ENCODE data around the gene CCDC3. TPM values are rescaled to one million over a fixed set of nuclear protein-coding genes. Genes with fewer than 3 reads are reported as not detected.
"Not testable (repeated sequence)": the region's sequence is repeated elsewhere in the genome, so short reads cannot be mapped to it uniquely, and the experiment has no call there.

Gene CCDC3
- total RNA-seq: under 1 TPM in 1 of 2 donors, not detected in 1; 0.45 TPM

GRCh38 chr10:13001041-13001886 lies at the start of gene CCDC3:
Gene CCDC3, minus strand, starts transcription at chr10:13001713. Its CDS starts 143 bp downstream, at chr10:13001570.
- peak within 1 kb of the TSS; percentile 33 for H3K4me3 Mint-ChIP-seq
- H3K27ac Mint-ChIP-seq: no peak within 1 kb of the TSS
- DNase-seq (ENCODE audit: low spot score) (no peak), ATAC-seq (peak; percentile 48 to 60)
- H3K27me3 Mint-ChIP-seq: peaks cover 36 to 40% of the 10 kb centered on the region in 2 donors
- H3K36me3 Mint-ChIP-seq: no peaks in the 10 kb centered on the region
- no peaks in the 10 kb centered on the region for H3K4me1 Mint-ChIP-seq (ENCODE audit: low read depth in 2 of 2)
- H3K9me3 Mint-ChIP-seq: no peaks in the 10 kb centered on the region

- peaks cover 12 to 19% of the 10 kb centered on the region in 2 donors for H3K4me1 Mint-ChIP-seq (ENCODE audit: low read depth in 2 of 2)
- no peaks in the 10 kb centered on the region for H3K9me3 Mint-ChIP-seq
- no peak overlapping the region for H3K4me3 Mint-ChIP-seq
- DNase-seq (ENCODE audit: low spot score): no peak
- no peak overlapping the region for H3K27ac Mint-ChIP-seq
- H3K36me3 Mint-ChIP-seq: no peaks in the 10 kb centered on the region
- H3K27me3 Mint-ChIP-seq: peaks cover 24 to 27% of the 10 kb centered on the region in 2 donors
- ATAC-seq: peak in 1 of 2 donors; percentile 58
Measured at GRCh38 chr10:13051126-13051694, 49.7 kb upstream of the CCDC3 start.

GRCh38 chr10:13049774-13050420 lies 48.4 kb upstream of the CCDC3 start:
- H3K4me1 Mint-ChIP-seq (ENCODE audit: low read depth in 2 of 2): peaks cover 7 to 11% of the 10 kb centered on the region in 2 donors
- no peak overlapping the region for H3K27ac Mint-ChIP-seq
- ATAC-seq (no peak), DNase-seq (ENCODE audit: low spot score) (no peak)
- H3K9me3 Mint-ChIP-seq: no peaks in the 10 kb centered on the region
- H3K4me3 Mint-ChIP-seq: no peak overlapping the region
- no peaks in the 10 kb centered on the region for H3K36me3 Mint-ChIP-seq
- peaks cover 20 to 27% of the 10 kb centered on the region in 2 donors for H3K27me3 Mint-ChIP-seq

- Mint-ChIP-seq H3K9me3 (no peaks in the 10 kb centered on the region), H3K4me1 (ENCODE audit: low read depth in 2 of 2) (peaks cover 0 to 4% of the 10 kb centered on the region in 2 donors), H3K27ac (no peak overlapping the region), H3K4me3 (no peak overlapping the region), H3K36me3 (no peaks in the 10 kb centered on the region), H3K27me3 (peaks cover 19 to 27% of the 10 kb centered on the region in 2 donors)
- no peak for ATAC-seq
- no peak for DNase-seq (ENCODE audit: low spot score)
Measured at GRCh38 chr10:13048762-13049161, 47.2 kb upstream of the CCDC3 start.

- DNase-seq (ENCODE audit: low spot score) (no peak), ATAC-seq (no peak)
- Mint-ChIP-seq H3K4me1 (ENCODE audit: low read depth in 2 of 2) (peaks cover 0 to 4% of the 10 kb centered on the region in 2 donors), H3K4me3 (no peak overlapping the region), H3K36me3 (no peaks in the 10 kb centered on the region), H3K27me3 (peaks cover 17 to 27% of the 10 kb centered on the region in 2 donors), H3K27ac (no peak overlapping the region), H3K9me3 (no peaks in the 10 kb centered on the region)
Measured at GRCh38 chr10:13047529-13048206, 46.2 kb upstream of the CCDC3 start.

- ATAC-seq (no peak), DNase-seq (ENCODE audit: low spot score) (no peak)
- H3K4me1 Mint-ChIP-seq (ENCODE audit: low read depth in 2 of 2): peaks cover 0 to 4% of the 10 kb centered on the region in 2 donors
- no peaks in the 10 kb centered on the region for H3K36me3 Mint-ChIP-seq
- no peak overlapping the region for H3K27ac Mint-ChIP-seq
- H3K27me3 Mint-ChIP-seq: peaks cover 17 to 27% of the 10 kb centered on the region in 2 donors
- no peaks in the 10 kb centered on the region for H3K9me3 Mint-ChIP-seq
- no peak overlapping the region for H3K4me3 Mint-ChIP-seq
Measured at GRCh38 chr10:13046851-13047528, 45.5 kb upstream of the CCDC3 start.

GRCh38 chr10:13043520-13043919 lies 42.0 kb upstream of the CCDC3 start:
- Mint-ChIP-seq H3K36me3 (no peaks in the 10 kb centered on the region), H3K27me3 (peaks cover 8 to 9% of the 10 kb centered on the region in 2 donors), H3K9me3 (no peaks in the 10 kb centered on the region), H3K27ac (no peak overlapping the region), H3K4me3 (no peak overlapping the region), H3K4me1 (ENCODE audit: low read depth in 2 of 2) (no peaks in the 10 kb centered on the region)
- ATAC-seq (no peak), DNase-seq (ENCODE audit: low spot score) (no peak)

- H3K9me3 Mint-ChIP-seq: no peaks in the 10 kb centered on the region
- H3K27me3 Mint-ChIP-seq: peaks cover 7 to 8% of the 10 kb centered on the region in 2 donors
- H3K27ac Mint-ChIP-seq: no peak overlapping the region
- DNase-seq (ENCODE audit: low spot score) (no peak), ATAC-seq (no peak)
- H3K4me1 Mint-ChIP-seq (ENCODE audit: low read depth in 2 of 2): no peaks in the 10 kb centered on the region
- H3K36me3 Mint-ChIP-seq: no peaks in the 10 kb centered on the region
- no peak overlapping the region for H3K4me3 Mint-ChIP-seq
Measured at GRCh38 chr10:13039761-13040160, 38.2 kb upstream of the CCDC3 start.

GRCh38 chr10:13038391-13038790 lies 36.9 kb upstream of the CCDC3 start:
- Mint-ChIP-seq H3K36me3 (no peaks in the 10 kb centered on the region), H3K4me1 (ENCODE audit: low read depth in 2 of 2) (no peaks in the 10 kb centered on the region), H3K9me3 (no peaks in the 10 kb centered on the region), H3K4me3 (no peak overlapping the region), H3K27me3 (peaks cover 4 to 8% of the 10 kb centered on the region in 2 donors), H3K27ac (no peak overlapping the region)
- peak in 1 of 2 donors; percentile 28 for ATAC-seq
- no peak for DNase-seq (ENCODE audit: low spot score)

GRCh38 chr10:13037832-13038231 lies 36.3 kb upstream of the CCDC3 start:
- Mint-ChIP-seq H3K4me3 (no peak overlapping the region), H3K36me3 (no peaks in the 10 kb centered on the region), H3K9me3 (no peaks in the 10 kb centered on the region), H3K4me1 (ENCODE audit: low read depth in 2 of 2) (no peaks in the 10 kb centered on the region), H3K27me3 (peaks cover 4 to 8% of the 10 kb centered on the region in 2 donors), H3K27ac (no peak overlapping the region)
- no peak for DNase-seq (ENCODE audit: low spot score)
- ATAC-seq: no peak

- no peak overlapping the region for H3K27ac Mint-ChIP-seq
- DNase-seq (ENCODE audit: low spot score): no peak
- H3K9me3 Mint-ChIP-seq: no peaks in the 10 kb centered on the region
- no peaks in the 10 kb centered on the region for H3K4me1 Mint-ChIP-seq (ENCODE audit: low read depth in 2 of 2)
- H3K27me3 Mint-ChIP-seq: peaks cover 6 to 8% of the 10 kb centered on the region in 2 donors
- H3K36me3 Mint-ChIP-seq: no peaks in the 10 kb centered on the region
- no peak for ATAC-seq
- no peak overlapping the region for H3K4me3 Mint-ChIP-seq
Measured at GRCh38 chr10:13036841-13037240, 35.3 kb upstream of the CCDC3 start.

- H3K9me3 Mint-ChIP-seq; H3K4me3 Mint-ChIP-seq; H3K4me1 Mint-ChIP-seq (ENCODE audit: low read depth in 2 of 2); DNase-seq (ENCODE audit: low spot score); ATAC-seq; H3K36me3 Mint-ChIP-seq; H3K27ac Mint-ChIP-seq: not testable (repeated sequence)
- peaks cover 15 to 17% of the 10 kb centered on the region in 2 donors for H3K27me3 Mint-ChIP-seq
Measured at GRCh38 chr10:13035731-13036130, 34.2 kb upstream of the CCDC3 start.

- Mint-ChIP-seq H3K4me3 (no peak overlapping the region), H3K4me1 (ENCODE audit: low read depth in 2 of 2) (no peaks in the 10 kb centered on the region), H3K36me3 (peaks cover 14% of the 10 kb centered on the region), H3K27me3 (peaks cover 28 to 46% of the 10 kb centered on the region in 2 donors), H3K27ac (no peak overlapping the region), H3K9me3 (no peaks in the 10 kb centered on the region)
- no peak for ATAC-seq
- DNase-seq (ENCODE audit: low spot score): no peak
Measured at GRCh38 chr10:13026873-13027272, 25.4 kb upstream of the CCDC3 start.

Measured in natural killer cell treated with Interleukin-12 subunit alpha and Interleukin-12 subunit beta and Interleukin-15 and Interleukin-18, amount 100 ng/mL, for 72 hours (primary cell).